SHP77 treated with DMSO at 0.1 percent for 48 hours (cell line): Measurements from ENCODE around the gene GUCY1A2.
"Not testable (repeated sequence)": the region's sequence is repeated elsewhere in the genome, so short reads cannot be mapped to it uniquely, and the experiment has no call there.

ENCODE experiments used
- DNase-seq: peaks from one replicate; lab custom pipeline; 2025; lab: John Stamatoyannopoulos, UW

Gene GUCY1A2

DNA sequence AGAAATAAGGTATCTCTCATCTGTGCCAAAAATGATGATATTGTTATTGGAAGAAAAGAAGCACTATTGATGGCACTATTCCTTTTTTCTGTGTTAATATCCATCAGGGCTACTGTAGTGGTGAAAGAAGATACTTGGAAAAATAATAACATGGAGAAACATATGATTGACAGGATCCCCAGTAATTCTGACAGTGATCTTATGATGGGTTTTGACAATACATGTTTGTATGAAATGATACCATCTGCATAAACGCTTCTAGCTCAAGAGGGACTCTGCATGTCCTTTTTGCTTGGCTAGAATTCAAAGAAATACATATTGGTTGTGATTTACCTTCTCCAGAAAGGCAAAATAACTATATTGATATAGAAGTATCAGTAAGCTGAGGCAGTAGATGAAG lies 178.1 kb downstream of the GUCY1A2 start:
- DNase-seq, result no peak

DNA sequence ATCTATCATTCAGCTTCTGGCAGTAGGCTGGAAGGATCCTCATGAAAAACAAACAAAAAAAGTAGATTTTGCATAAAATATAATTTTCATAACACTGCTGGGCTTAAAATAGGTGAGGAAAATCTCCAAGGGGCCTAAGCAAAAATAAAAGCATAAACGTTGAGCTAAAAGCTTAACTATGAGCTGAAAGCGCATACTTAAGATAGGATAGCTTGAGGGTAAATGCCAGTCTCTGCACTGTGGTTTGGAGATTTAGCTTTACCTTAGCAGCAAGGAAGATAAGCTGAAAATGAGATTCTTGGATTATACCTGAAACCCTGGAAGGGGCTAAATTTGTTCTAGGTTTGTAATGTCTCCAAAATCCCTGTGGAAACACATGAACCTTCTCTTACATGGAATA lies 183.7 kb downstream of the GUCY1A2 start:
- DNase-seq, result no peak

DNA sequence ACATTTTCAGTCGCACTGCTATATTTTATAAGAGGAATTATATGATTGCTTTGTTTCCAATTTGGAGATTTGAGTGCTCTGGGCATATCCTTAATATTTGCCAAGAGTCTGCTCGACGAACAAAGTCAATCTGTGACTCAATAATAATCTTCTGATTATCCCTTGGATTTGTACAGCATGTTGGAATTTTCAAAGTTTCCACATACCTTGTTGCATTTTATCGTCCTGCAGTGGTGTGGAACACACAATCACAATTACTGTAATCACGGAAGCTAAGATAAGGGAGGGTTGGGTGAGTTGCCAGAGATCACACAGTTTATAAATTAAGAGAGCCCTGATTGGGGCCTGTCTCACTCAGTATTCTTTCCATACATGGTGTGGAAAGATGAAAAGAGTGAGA lies 189.3 kb downstream of the GUCY1A2 start:
- DNase-seq, result no peak

DNA sequence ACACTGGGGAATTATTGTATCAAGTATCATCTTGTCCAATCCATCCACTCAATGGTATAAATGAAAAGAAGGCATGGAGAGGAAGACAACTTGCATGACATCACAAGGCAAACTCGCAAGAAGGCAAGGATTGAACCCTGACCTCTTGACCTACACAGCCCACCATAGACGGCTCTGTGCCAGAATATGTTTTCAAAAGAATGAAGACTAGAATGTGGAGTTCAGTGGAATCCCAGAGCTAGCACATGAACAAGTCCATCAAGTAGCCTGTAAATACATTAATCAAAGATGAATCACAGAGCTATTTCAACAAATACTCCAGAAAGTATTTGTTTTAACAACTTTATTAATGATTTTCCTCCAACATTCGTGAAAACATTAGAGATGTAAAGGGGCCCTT lies 189.7 kb downstream of the GUCY1A2 start:
- DNase-seq, result no peak

DNA sequence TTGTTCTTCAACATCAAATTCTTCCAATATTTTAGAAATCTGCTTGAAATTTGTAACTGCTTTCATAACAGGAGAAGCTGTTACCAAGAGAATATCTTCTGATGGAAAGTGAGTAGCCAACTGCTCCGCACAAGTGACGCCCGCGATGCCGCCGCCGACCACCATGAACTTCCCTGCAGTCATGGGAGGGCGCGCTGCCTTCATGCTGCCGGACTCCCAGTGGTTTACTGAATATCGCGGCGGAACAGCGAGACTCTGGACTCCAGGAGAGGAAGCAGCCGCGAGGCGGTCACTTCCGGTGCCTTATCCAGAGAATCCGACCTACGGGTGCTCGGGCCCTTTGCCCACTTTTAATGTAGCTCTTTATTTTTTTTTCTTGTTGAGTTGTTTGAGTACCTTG lies 190.6 kb downstream of the GUCY1A2 start:
- DNase-seq, result no peak

DNA sequence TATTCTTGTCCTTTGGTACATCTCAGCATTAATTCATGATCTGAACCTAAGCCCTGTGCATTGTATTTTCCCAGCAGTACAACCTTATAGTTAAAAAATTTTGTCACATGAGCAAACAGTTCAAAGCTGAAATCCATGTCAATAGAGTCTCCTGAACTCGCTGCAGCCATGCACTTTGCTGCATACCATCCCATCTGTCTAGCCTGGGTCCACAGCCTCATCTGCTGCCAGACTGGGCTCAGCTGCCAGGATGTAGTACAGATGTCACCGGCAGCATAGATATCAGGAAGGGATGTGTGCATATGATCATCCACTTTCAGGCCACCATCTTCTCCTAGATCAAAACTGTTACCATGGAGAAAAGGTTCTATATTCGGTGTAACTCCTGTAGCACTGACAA lies 191.7 kb downstream of the GUCY1A2 start:
- not testable (repeated sequence) for DNase-seq

DNA sequence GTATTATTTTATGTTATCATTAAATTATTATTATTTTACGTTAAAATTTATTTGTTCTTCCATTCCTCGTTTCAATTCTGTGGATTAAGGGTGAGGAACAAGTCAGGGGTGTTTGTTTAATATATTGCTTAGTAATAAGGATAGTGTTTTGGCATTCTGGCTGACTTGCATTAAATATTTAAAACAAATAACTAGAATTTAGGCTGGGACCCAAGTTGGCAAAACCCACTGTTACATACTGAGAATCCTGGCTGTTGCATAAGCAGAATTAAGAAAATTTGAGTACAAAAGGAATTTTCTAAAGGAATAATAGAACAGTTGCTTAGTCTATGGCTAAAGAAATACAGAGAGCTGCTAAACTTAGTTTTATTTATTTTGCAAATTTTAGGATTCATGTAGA lies 196.4 kb downstream of the GUCY1A2 start:
- no peak for DNase-seq

DNA sequence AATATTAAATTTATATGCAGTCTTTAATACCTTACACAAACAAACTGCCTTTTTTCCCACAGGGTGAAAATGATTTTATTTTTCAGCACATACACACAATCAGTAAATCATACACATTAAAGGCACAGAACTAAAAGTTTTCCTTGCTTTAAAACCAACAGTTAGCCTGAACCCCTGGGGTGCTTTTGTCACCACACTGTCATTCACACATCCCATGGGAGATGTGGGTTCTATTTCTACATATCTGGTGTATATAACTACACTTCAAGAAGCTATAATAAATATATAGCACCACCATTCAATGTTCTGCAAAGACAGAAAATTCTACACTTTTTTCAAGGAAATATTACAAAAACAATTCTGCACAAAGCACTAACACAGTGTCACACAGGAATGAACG lies 197.0 kb downstream of the GUCY1A2 start:
- no peak for DNase-seq

DNA sequence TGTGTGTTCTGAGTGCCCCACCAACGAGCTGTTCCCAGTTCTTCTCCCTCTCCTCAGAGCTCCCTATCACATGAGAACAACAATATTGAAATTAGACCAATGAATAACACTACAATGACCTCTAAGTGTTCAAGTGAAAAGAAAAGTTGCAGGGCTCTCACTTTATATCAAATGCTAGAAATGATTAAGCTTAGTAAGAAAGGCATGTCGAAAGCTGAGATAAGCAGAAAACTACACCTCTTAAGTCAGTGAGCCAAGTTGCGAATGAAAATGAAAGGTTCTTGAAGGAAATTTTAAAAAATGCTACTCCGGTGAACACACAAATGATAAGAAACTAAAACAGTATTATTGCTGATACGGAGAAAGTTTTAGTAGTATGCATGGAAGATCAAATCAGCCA lies 199.8 kb downstream of the GUCY1A2 start:
- DNase-seq, result no peak

DNA sequence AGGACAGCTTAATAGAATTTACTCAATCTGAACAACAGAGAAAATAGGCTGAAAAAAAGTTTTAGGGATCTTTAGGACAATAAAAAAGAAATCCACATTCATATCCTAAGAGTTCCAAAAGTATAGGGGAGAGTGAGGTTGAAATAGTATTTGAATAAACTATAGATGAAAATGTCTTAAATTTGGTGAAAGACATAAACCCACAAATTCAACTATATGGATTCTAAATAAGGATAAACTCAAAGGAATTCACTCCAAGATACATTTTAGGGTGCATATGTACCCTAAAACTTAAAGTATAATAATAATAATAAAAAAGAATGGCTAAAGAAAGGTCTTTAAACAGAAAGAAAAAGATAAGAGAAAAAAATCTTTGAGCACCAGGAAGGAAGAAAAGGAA lies 203.1 kb downstream of the GUCY1A2 start:
- DNase-seq, result no peak

DNA sequence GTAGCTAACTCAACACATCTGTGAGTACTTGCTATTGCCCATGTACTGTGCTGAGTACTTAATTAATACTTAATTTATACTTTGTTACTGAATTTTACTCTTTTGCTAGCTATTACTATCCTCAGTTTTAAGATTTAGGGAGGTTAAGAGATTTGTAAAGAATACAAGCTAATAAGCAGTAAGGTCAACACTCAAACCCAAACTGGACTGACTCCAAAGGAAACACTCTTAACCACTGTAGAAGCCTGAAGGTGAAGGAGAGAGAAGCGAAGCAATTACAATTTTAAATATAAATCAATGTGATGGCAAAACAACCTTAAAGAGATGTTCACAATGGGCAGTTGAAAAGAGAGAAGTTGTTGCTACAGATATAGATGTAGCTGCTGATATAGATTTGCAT lies 204.5 kb downstream of the GUCY1A2 start:
- no peak for DNase-seq

DNA sequence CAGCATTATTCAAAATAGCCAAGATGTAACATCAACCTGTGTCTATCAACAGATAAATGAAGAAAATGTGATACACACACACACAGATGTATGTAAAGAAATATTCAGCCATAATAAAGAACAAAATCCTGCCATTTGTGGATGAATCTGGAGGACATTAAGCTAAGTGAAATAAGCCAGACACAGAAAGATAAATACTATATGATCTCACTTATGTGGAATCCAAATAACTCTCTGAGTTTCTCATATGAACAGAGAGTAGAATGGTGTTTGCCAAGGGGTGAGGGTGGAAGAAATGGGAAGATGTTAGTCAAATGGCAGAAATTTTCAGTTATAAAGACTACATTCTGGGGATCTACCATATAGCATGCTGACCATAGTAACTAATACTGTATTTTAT lies 224.2 kb downstream of the GUCY1A2 start:
- no peak for DNase-seq

DNA sequence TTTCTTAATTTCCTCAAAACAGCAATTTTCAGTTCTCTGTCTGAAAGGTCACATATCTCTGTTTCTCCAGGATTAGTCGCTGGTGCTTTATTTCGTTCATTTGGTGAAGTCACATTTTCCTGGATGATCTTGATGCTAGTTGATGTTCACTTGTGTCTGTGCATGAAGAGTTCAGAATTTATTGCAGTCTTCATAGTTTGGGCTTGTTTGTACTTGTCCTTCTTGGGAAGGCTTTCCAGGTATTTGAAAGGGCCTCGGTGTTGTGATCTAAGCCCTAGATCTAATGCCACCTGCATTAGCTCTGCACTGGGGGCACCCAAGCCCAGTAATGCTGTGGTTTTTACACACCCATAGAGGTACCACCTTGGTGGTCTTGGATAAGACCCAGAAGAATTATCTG lies 228.9 kb downstream of the GUCY1A2 start:
- no peak for DNase-seq

DNA sequence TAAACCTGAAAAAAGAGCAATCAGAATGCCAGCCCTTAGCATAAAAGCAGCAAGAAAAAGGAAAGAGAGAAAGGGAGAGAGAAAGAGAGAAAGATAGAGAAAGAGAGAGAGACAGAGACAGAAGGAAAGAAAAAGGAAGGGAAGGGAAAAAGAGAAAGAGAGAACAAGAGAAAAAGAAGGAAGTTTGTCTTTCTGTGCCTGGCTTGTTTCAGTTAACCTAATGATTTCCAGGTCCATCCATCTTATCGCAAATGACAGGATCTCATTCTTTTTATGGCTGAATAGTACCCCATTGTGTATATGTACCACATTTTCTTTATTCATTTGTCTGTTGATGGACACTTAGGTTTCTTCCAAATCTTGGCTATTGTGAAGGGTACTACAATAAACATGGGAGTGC lies 230.8 kb downstream of the GUCY1A2 start:
- no peak for DNase-seq

DNA sequence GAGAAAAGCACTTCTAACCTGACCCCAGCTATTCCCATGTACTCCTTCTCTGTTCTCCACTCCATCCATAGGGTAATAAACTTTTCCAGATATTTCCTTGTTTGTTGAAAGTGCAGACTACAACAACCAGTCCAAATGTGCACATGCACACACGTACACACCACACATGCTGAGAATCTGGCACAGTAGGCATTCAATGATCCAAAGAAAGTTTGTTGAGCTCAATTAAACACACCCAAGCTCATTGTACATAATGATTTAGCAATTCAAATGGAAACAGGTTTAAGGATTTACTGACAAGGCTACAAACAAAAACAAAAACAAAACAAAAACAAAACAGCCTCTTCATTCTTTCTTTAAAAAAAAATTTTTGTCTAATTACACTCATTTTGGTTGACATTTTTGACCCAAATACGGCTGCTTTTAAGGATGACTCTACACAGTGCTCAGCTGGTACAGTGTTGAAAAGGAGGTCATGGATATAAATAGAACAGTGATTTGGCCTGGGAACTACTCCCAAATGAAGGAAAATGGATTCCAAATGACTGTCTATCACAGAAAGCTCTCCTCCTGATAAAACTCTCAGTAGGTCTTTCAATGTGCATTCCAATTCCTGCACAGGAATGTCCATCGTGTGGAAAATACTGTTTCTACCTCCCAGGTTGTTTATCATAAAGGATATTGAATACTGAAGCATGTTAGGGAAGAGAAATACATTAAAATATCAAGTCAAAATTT lies 232.2 kb downstream of the GUCY1A2 start:
- DNase-seq, result no peak

DNA sequence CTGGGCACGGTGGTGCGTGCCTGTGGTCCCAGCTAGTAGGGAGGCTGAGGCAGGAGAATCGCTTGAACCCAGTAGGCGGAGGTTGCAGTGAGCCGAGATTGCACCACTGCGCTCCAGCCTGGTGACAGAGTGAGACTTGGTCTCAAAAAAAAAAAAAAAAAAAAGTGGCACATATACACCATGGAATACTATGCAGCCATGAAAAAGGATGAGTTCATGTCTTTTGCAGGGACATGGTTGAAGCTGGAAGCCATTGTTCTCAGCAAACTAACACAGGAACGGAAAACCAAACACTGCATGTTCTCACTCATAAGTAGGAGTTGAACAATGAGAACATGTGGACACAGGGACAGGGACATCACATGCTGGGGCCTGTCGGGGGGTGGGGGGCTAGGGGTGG lies 241.0 kb downstream of the GUCY1A2 start:
- not testable (repeated sequence) for DNase-seq

DNA sequence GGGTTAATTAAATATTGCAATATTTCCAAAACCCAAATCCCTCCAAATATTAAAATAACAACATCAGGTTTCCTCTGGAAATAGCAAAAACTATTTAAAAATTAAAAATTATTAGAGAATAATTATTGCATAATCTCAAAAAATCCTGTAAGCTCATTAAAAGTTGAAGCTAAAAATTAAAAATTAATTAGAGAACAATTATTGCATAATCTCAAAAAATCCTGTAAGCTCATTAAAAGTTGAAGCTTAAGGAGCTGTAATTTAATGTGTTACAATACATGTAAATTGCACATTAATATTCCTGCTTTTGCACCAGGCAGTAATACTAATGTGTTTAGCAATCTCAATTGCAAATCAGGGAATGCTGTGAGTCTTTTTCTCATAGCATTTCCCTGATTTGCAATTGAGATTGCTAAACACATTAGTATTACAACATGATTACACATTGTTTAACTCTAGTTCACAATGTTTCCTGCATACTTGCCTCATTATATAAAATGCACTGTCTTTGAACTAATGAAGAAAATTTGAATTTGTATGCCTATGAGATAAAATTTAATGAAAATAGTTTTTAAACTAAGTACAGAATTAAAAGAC lies 247.7 kb downstream of the GUCY1A2 start:
- DNase-seq, result no peak

DNA sequence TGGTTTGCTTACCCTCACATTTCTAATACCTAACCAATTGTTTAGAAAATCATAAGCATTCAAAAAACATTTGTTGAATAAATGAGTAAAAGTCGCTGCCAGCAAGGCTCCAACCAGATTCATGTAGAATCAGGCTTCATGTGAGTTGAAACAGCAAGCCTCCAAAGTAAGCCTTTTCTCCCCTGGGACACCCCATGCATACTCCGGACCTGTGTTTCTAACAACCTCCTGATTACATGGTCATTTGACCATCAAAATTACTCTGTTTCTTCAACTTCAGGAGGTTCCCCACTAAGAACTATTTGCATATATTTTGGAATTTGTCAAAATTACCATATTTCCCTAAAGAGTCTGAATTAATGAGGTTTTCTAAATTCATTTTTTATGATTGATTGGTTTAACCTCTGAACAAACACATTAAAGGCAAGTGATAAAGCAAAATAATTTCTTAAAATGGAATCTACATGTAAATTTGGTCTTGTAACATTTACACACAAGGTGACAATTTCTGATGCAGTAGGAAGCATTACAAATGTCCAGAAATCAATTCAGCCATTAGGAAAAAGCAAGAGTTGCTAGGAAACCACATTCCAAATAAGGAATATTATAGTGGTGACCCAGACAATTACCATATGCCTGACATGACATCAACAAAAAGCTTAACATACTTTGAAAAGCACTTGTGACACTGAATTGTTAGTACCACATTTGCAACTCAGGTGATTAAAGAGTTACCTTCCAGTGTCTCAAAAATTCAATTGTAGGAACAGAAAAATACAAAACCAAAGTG lies 252.6 kb downstream of the GUCY1A2 start:
- DNase-seq, result no peak

DNA sequence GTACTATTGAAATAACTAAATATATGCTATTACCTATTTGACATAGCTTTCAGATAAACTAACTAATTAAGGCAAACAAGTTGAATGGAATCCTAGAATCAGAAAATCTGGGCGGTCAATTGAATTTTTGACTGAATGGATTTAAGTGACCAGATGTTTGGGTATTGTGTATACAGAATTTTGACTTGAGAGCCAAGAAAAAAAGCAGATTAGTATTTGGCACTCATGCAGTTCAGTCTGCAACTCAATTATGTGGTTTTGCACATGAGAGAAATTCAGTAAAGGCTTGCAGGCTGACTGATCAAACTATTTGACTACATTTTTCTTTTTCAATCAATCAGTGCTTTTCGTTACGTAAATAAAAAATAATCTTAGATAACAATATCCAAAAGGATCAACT lies 254.8 kb downstream of the GUCY1A2 start:
- DNase-seq, result no peak

DNA sequence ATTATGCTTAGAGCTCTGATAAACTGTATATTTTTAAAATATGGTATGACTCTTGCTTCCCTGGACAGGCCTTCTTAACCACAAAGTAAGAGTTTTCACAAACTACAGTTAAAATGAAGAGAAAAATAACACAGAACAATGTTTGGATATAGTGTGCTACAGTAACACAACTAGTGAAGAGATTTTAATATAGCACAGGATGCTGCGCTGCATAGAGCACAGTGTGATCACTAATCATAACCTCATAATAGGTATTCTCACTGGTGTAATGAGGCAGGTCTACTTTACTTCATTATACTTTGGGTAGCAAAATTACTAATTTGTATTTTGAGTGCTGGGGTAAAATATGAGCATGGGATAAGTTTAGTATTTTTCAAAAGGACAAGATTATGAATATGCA lies 256.5 kb downstream of the GUCY1A2 start:
- no peak for DNase-seq

DNA sequence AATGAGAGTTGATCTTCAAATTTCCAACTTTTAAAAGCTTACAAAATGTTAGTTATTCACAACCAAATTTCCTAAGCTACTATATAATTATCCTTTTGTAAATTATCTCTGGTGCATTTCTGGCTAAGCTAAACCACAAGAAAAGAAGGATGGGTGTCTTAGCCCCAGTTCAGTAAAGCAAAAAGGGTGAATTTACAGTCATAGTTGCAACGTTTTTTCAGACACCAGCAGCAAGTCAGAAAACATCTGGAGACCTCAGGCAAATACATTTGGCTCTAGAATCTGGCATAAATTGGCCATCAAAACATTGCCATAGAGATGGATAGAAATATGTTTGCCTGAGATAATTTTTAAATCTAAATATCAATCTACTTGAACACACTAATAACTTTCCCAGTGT lies 257.0 kb downstream of the GUCY1A2 start:
- DNase-seq, result no peak

DNA sequence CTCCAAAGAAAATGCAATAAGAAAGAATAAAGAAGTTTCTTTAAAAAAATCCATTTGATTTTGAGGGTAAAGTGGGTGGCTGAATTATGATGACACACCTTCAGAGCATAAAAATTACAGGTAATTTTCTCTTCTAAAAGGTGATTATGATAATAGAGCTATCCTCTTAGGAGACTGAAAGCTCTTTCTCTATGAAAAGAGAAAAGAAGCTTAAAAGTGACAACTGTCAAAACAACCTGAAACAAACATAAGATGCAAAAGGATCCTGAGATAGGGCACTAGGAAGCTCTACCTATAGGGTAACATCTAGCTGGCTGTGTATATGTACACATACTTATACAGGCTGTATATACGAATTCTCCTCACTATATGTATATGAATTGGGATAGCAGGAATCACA lies 270.2 kb downstream of the GUCY1A2 start:
- DNase-seq, result no peak

DNA sequence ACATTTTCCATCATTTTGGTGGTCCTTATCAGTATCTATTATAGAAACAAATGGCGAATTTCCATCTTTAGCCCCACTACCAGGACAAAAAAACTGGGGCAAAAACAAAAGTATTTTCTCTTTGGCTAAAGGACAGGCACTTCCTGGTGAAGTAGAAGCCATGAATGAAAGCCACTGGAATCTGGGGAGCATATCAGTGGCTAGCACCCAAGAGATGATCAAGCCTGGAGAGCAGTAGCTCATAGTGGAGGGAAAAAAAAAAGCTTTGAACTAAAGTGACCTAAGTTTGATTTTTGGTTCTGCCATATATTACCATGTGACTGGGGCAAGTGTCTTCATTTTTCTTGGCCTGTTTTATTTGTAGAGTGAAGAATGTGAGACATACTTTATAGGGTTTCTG lies 272.3 kb downstream of the GUCY1A2 start:
- DNase-seq, result no peak
